HG03378 (cell line): ENCODE results near the gene PEX5L.
"Not testable (repeated sequence)": the region's sequence is repeated elsewhere in the genome, so short reads cannot be mapped to it uniquely, and the experiment has no call there.

ENCODE experiments used
- ATAC-seq: cut with Tn5 transposase; IDR thresholded peaks from one replicate; pipeline ENCODE4 v1.9.1; 2021; ENCODE audit warnings: mild to moderate bottlenecking, moderate library complexity; ENCODE audit not compliant: unreplicated experiment

Gene PEX5L

DNA sequence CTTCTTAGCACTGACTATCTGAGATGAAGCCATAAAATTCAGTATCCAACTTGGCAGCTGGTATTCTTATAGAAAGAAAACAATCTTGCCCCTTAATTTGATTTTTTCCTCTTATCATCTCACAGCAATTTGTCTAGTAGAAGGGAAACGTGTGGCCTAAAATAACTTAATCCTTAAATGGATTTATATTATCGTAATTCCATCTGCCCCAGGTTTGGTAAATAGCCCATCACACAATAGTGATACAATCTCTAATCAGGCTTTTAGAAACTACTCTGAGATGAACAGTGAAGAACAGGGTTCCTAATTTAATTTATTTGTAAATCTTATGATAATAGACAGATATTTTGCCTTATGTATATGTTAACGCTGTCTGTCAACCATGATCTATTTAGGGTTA lies 24.8 kb downstream of the PEX5L start:
- no peak for ATAC-seq

DNA sequence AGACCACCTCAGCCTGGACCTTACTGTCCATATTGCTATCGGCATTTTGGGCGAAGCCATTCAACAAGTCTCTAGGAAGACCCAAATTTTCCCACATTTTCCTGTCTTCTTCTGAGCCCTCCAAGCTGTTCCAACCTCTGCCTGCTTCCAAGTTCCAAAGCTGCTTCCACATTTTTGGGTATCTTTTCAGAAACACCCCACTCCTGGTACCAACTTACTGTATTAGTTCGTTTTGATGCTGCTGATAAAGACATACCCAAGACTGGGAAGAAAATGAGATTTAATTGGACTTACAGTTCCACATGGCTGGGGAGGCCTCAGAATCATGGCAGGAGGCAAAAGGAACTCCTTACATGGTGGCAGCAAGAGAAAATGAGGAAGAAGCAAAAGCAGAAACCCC lies 28.4 kb downstream of the PEX5L start:
- not testable (repeated sequence) for ATAC-seq

DNA sequence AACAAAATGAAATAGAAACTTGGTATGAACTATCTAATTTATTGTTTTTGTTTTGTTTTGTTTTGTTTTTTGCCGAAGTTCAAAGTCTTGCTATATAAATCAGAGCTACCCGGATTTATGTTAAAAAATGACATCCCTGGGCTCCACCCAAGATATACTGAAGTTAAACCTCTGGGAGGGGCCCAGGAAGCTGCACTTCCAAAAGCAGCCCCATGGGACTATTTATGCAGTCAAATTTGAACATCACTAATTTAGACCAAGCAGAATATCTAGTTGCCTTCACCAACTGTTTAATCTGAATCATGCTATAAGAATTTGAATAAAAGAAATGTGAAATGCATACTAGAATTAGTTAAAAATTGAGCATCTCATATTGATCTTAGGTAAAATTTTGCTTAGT lies 32.2 kb downstream of the PEX5L start:
- no peak for ATAC-seq

DNA sequence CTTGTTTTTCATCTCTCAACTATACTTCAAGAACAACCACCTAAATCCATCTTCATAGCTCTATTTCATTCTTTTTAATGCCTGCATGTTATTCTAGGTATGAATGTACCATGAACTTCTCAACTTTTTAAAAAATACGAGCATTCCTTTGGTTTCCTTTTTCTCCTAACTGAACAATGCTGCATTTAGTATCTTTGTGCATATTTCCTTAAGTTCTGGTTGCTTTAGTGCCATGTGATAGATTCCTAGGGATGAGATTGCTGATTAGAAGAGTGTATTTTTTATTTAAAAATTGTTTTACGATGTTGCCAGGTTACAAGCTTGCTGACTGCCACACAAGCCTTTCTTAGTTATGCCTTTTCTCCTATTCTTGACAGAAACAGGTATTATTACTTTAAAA lies 34.7 kb downstream of the PEX5L start:
- ATAC-seq = no peak

DNA sequence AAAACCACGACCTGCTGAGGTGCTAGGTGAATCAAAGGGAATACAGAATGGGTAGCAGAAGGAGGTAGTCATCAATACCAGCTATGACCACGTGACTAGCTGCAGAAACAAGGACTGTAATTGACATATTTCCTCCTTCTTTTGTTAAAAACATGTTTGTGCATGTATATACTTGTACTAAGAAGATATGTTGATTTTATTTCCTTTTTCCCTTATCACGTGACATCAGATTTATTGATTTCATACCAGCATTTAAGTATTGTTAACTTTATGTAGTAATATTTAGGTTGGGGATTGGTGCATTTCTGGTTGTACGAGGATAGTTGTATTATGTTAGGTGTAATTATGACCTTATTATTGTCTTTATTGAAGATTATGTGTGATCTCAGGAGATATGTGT lies 36.2 kb downstream of the PEX5L start:
- no peak for ATAC-seq

DNA sequence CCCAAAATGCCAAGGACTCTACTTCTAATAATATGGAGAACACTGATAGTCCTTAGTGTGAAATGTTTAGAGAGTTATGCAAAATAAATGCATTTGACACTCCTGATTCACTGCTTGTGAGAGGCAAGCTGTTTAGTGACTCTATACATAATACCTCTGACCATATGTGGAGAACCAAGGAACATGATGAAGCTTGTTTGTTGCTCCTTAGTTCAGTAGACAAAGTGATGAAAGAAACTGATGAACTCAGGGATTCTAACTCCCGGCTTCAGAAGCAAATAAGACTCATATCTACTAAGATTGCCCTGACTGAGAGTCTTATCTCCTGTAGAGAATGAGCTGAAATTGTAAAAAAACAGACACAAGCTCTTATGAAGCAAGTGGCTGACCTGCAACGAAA lies 41.3 kb downstream of the PEX5L start:
- ATAC-seq = no peak

DNA sequence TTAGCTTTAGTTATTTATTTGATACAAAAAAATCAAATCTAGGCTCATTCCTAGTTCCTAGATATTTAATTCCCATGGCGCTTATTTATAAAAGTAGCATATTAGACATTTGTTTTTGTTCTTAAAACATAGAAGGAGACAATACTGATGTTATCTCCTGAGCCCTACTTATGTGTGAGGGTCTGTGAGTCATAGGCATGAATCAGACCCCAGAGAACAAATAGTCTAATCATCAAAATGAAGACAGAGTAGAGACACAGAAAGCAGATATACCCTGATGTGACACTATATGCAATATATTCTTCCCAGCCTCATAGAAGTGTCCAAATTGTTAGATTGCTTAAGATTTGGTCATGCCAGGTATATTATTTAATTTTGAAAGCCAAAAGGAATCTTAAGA lies 44.9 kb downstream of the PEX5L start:
- no peak for ATAC-seq

DNA sequence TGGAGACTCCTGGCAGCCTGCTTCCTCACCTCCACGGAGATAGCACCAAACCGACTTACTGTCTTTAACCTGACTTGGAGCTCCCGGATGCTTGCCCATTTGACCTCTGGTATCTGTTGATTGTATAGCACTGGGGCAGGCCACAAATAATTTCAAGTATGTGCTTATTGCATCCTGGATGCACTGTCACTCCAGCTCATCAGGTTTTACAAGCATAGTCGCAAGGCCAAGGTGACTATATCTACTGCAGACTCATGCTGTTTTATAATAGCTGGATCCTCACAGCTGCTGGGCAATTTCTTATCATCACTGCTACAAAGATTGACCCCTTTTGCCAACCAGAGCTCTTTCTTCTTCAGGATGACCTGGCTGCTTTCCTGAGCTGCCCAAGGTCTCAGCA lies 45.6 kb downstream of the PEX5L start:
- no peak for ATAC-seq

DNA sequence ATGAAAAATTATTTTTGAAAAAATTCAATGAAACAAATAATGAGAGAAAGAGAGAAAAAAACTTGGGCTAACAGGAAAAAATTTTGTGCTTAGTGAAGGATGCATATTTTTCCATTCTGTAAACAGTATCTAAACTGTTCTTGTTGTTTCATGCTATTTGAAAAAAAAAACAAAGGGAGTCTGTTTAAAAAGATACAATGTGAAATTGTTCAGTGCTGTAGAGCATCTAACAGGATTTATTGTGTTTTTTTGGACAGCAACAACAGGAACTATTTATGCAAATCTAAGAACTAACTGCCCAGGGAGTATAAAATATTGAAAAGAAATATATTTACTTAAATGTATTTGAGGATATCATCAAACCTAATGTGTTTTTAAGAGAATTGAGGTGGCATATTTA lies 55.1 kb downstream of the PEX5L start:
- ATAC-seq = no peak

DNA sequence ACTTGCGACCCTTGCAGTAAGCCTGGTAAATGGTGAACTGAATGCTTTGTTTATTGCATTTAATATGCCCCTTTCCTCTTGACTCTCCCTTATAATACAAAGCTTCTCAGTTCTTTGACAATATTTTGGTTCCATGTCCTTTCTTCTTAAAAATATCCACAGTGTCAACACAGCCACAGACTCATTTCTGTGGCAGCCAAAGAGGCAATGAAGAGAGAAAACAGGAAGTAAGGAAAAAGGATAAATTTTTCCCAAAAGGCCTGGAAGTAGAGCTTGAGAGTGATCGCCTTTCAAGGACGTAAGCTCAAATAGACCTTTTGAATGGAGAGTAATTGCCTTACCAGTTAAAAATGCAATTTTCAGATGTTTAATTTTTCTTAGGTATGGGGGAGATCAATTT lies 59.4 kb downstream of the PEX5L start:
- no peak for ATAC-seq

DNA sequence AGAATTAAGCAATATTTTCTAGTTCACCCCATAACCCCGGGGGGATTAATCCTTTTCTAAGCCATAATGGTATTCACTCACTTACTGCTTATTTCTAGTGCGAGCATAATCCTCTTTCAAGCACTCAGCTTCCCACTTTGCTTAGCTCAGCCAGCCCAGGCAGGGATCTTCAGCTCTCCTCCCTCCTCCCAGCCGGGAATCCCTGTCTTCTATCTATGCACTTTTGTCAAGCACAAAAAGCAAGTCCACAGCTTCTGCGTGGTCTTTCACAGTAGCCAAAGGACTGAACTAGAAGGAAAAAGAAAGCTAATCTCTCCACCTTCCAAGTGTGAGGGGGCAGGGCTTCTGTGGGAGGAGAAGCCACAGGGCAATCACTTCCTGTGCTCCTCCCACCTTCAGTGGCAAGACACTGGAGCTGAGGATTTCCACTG lies 62.8 kb downstream of the PEX5L start:
- ATAC-seq = peak; percentile 47

DNA sequence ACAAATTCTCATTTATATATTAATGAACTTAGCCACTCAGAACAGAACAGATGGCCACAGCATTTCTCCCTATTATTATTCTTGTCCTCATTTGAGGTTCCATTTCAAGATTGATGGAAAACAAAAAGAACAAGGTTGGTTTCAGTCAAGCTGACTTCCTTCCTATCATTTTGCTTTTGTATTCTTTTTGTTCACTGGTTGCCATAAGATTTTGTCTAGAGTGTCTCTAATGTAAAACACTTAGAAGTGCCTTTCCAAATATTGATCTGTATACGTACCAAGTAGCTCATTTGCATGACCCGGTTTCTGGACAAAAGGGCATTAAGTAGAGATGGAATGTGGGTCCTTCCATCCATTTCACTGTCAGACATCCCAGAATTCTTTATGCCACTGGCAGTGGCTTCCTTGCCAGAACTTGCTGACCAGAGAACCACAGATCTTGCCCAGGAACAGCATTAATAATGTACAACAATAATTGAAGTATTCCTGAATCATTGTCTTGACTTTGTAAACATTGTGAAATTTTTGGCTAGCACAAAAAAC lies 63.8 kb downstream of the PEX5L start:
- ATAC-seq = no peak

DNA sequence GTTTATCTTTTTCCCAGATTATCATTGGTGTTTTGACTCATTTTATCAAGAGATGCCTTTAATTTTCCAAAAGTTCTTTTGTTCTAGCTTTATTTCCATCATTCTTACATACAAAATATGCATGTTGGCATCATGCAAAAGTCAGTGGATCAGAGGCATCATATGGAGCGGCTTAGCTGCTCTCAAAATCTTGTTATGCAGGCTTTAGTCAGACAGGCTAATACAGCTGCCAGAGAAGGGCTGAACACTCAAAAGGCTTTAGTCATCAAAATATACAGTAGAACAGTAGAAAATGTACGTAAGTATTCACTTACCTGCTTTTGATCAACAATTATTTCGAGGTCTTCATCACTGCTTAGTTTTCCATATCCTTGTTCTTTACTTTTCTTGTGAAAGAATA lies 65.5 kb downstream of the PEX5L start:
- ATAC-seq = no peak

DNA sequence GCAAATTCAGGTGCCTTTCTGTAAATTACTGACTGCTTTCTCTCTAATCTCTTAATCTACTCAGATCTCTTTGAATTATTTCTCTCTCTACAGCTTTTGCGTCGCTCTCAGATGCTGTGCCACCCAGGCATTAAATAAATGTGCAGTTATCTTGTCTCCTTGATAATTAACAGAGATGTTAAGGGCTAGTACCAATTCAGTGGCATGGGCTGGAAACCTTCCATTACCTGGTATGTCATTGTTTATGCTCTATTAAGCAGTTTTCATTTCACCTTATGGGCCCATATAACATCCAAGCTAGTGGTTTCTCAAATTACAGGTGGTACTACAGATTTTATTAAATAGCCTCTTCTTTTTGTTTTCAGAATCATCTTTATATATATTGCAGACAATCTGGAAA lies 66.0 kb downstream of the PEX5L start:
- no peak for ATAC-seq

DNA sequence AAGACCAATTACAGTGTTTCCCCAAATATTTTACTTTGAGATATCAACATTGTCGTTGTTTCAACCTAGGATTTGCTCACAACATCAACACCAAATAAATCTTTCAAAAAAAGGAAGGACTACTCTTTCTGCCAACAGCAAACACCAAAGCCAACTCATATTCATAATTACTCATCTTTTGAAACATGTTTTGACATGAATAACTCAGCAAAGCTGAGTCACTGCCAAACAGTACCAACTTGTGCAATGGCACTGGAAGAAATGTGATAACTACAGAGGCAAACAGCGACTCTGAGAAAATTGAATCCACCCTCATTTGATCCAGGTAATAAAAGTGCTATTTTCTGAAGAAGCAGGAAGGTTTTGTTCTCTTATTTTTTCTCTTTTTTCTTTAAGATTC lies 67.2 kb downstream of the PEX5L start:
- peak; percentile 45 for ATAC-seq

DNA sequence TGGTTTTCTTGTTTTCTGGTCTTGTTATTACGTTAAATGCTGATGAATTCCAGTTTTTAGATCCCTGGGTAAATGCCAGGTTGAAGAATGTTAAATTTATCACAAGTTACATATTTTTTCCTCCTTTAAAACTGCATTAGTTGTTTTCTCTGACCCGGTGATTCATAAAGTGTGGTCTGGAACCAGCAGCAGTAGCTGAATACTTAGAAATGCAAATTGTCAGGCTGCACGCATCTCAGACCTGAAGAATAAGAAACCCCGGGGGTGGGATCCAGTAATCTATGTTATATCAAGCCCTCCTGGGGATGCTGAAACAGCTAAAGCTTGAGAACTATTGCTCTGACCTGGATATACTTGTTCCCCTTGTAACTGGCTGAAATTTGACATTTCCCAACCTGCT lies 69.1 kb downstream of the PEX5L start:
- peak; percentile 81 for ATAC-seq

DNA sequence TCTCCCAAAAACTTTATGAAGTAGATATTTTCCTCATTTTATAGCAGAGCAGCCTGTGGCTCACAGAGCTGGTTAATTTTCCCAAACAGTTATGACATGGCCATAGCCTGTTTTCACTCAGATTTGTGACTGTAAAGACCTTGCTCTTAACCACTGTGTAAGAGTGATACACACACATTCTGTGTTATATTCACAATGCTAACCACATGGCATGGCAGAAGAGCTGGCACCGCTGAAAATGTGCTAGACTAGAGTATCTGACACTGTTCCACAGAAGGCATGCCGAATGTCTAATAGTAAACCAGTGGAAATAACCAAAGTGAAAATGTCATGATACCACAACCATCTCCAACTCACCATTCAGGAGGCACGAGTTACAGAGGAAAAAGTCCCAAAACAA lies 71.8 kb downstream of the PEX5L start:
- ATAC-seq = no peak

DNA sequence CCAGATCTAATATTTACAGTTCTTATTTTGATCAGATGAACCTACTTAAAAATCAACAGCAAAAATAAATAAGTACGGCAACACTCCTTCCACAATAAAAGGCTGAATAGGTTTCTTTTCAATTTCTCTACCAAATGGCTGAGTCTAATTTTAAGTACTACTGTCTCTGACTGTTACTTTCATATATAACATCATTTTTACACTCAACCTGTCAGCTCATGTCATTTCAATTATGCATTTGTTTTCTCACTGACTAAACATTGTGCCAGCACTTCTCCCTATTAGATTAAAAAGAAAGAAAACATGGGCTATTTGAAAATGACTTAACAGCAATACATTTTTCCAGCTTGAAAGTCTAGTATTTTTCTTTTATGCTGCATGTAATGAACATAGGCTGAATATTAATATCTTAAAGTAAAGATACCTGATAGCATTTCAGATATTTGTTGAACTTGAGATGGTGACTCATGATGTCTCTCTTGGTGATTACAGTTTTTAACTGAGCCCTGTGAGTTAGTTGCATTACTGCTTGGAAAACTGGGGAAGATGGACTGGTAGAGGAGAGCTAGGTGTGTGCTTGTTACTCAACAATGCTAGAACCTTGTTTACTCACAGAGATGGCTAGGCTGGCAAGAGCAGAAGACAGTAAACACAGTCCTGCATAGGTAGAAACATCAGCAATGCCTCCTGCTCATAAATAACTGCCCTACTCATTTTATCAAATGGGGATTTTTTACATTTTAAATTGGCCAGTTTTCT lies 73.9 kb downstream of the PEX5L start:
- ATAC-seq = no peak

DNA sequence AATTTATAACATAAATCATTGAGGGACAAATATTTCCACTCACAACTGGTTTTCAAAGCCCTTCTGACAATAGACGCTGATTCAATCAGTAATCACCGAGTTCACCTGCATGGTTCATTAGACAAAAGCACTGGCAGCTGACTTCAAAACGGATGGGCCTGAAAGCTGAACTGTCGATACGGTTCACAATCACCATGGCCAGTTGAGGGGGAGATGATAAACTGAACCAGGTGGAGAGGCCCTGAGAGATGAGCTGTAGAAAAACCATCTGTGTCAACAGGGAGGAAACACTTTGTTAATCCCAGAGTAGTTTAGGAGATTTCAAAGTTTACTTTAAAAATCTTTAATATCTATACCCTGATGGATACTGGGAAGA lies 75.0 kb downstream of the PEX5L start:
- peak; percentile 73 for ATAC-seq

DNA sequence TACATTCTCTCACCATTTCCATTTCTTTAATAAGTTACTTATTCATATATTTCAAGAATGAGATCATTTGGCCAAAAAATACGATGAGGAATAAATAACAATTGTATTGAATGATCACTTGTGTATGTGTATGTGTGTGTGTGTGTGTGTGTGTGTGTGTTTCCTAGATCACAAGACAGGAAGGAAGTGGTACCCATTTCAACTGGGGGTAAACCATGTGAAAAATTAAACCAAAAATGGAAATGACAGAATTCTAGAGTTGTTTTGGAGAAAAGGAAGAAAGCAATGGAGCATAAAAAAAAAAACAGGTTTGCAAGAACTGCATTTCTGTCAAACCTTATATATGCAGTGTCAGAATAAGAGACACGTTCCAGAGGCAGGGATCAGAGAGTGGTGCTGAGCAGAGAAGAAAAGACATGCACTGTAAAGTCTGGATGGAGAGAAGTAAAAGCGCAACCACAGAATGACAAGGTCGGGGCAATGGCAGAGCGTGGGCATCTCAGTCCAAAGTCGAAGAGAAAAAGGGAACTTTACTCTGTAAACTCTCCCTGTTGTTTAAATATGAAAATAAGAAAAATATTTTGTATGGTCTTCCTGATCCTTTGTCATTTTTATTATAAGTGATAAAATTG lies 75.5 kb downstream of the PEX5L start:
- peak; percentile 29 for ATAC-seq

DNA sequence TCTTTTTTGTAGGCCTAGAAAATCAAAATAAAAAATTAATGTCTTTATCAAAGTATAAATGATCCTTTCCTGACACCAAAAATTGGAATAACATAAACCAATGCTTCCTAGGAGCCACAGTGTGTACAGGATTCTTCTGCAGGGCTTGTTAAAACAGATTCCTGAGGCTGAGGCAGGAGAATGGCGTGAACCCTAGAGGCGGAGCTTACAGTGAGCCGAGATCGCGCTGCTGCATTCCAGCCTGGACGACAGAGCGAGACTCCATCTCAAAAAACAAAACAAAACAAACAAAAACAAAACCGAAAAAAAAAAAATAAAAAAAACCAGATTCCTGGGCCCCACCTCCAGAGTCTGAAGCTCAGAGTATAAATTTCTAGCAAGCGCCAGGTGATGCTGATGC lies 78.0 kb downstream of the PEX5L start:
- no peak for ATAC-seq

DNA sequence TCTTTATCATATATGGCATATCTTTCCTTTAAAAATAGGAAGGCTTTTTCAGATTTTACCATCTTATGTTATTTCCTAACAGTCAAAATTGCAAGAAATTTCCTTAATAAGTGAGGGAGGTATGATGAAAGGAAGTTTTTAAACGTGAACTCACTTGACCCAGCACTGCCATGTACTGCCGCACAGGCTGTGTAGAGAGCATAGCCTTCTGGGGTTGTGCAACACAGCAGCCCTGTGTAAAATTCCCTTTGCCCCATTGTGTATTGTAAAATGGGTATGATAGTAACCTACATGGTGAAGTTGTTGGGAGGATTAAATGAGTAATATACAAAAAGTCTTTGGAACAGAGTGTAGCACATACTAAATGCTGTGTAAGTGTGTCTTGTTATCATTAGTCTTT lies 78.6 kb downstream of the PEX5L start:
- no peak for ATAC-seq
